ENCODE measurements around the gene REXO1.
A peak's percentile ranks its signal among the peaks of the same experiment; 100 is the strongest.

The REXO1 gene

DNA sequence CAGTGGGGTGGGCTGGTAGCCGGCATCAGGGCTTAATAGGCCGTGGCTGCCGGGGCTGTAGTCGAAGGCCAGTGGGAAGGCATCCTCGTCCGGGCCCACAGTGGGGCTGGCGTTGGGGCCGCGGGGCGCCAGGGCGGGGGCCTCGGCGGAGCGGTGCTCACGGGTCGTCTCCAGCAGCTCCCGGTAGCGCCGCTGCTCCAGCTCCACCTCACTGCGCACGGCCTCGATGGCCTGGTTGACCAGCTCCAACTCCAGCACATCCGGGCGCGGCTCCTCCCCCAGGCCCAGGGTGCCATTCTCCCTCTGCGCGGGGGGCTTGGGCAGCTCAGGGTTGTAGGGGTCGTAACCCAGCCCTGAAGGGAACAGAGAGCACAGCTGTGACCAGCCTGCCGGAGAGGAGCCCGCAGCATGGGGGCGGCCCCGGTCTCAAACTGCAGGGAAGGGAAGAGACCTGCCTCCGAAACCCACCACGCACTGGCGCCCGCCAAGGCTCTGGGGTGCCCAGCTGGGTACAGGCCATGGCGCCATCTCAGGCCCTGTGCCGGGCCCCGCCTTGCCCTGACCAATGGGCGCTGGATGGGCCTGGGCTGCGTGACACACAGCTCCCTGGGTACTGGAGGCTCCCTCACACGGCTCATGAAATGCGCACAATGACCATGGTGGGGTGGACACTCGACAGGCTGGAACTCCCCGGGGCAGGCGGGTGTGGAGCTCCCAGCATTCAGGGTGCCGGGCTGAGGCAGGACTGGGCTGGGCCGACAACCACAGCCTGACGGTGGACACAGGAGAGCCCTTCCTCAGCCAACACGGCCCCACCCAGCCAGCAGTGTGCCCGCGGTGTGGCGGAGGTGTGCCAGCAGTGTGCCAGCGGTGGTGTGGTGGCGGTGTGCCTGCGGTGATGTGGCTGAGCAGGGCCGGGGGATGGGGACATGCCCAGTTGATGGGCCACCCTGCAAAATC, 19.7 kb downstream of the REXO1 start:
- no peak for DNase-seq (ENCODE audit: low spot score)

DNA sequence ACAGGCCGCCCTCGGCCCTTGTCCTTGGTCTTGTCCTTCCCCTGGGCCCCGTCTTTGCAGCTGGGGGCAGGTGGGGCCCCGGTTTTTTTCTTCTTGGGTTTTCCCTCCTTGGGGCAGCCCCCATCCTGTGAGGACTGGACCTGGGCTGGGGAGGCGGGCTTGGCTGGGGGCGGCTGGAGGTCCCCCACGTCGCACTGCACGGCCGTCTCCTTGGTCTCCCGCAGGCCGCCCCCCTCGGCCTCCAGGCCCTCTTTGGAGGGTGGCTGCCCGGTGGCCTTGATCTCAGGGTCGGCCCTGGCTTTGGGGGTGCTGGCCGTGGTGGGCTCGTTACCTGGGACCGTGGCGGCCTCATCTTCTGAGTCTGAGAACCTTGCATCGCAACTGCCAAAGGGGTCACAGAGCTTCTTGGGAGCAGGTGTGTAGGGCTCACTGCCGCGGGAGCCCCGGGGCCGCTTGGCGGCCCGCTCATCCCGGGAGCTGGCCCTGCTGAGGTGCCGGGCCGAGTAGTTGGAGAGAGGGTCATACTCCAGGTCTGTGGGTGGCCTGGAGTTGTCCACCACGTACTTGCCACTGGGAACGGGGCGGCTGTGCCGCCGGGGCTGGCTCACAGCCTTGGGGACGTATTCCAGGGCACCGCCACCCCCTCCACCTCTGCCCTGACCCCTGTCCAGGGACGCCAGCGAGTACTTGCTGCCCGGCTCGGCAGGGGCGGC, 20.6 kb downstream of the REXO1 start:
- DNase-seq (ENCODE audit: low spot score), result no peak

DNA sequence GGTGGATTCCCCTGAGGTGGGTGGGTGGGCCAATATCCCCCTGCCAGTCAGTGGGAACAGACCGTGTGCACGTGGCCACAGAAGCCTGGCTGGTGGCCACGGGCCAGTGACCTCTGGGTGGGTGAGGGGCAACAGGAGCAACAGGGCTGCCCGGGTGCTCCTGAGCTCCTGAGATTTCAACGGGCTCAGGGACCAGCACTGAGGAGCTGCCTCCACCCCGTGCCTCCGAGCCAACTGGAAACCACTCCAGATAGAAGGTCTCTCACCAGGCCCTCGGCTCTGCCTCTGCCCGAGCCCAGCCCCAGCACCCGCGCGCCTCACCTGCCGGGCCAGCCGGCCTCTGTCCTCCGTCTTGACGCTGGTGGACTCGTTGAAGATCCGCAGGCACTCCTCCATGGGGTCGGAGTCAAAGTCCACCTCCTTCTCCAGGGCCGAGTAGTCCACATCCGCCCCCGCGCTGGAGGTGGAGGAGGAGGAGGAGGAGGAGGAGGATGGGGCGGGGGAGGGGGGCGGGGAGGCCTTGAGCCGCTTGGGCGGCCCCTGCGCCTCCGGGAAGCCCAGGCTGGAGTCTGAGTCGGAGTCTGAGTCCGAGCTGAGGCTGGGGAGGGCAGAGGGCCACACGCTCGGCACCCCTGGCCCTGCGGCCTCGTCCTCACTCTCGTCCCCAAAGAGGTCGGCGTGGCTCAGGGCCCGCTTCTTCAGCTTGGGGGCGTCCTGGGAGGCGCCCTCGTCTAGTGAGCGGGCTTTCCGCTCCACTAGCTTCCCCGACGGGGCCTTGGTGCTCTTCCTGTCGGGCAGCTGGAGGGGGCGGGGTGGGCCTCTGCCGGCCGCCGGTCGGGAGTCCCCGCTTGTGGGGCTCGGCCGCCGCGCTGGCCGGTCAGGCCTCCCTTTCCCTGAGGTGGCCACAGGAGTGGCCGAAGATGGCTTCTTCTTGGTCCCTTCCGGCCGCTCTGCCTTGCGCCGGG, 21.4 kb downstream of the REXO1 start:
- no peak for DNase-seq (ENCODE audit: low spot score)

DNA sequence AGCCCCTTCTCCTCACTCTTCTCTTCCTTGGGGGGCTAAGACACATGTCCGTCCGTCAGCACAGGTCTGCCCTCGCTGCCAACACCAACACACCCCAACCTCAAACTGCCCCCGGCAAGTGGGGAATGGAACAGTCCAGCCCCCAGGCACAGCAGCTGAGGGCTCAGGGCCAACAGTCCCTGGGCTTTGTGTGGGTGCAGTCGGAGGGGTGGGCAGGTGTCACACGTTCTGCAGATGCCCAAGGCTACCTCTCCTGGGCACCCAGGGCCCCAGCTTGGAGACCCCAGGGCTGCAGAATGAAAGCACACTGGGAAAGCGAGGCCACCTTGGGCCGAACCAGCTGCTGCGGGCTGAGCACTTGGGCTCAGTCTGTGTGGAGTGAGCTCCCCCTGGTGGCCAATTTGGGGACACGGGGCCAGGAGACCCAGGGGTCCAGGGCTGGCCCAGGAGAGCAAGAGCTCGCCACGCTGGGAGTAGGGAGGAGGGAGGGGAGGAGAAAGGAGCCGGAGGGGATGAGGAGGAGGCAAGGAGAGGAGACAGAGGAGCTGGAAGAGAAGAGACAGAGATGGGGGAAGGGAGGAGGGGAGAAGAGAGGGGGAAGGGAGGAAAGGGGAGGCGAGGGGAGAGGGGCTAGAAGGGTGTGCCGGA, 22.2 kb downstream of the REXO1 start:
- DNase-seq (ENCODE audit: low spot score), result peak; percentile 95

DNA sequence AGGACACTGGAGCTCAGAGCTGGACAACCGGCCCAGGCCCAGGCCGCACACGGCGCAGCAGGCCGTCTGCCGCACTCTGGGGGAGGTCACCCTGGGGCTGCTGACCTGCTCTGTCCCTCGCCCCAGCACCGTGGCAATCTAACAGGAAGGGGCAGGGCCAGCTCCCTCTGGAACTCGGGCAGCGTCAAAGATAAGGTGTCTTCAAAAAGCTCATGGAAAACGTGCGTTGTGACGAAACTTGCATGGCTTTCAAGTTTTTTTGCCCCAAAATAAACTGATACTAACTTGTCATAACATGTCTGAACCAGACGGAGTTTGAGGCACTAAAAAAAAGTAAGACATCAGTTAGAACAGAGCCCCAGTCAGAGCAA, 24.0 kb downstream of the REXO1 start:
- no peak for DNase-seq (ENCODE audit: low spot score)

DNA sequence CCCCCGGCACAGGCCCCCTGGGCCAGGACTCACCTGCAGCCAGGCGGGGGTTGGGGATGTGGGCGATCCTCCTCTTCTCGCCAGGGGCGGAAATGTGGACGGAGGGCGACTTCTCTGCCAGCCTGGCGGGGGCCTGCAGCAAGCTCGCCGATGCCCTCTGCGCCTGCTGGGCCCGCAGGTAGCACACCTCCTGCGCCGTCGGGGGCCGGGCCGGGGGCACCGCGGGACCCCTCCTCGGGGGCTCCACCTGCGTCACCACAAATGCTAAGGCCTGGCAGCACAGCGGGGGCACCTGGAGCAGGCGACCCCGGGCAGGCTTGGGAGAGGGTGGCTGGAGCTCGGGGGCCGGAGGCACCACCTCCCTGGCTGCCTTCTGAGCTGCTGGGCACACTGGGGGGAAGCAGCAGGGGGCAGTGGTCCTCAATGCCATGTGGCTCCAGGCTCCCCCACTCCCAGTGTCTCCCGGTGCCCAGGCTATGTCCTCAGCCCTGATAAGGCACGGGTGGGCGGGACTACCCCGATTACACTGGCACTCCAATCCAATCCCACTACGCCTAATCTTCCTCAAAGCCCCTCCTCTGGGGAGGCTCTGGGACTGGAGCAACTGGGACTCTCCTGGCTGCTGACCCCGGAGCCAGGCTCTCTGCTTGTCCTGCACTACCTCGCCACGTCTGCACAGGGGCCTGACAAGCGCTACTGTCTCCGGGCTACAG, 24.6 kb downstream of the REXO1 start:
- DNase-seq (ENCODE audit: low spot score), result no peak

DNA sequence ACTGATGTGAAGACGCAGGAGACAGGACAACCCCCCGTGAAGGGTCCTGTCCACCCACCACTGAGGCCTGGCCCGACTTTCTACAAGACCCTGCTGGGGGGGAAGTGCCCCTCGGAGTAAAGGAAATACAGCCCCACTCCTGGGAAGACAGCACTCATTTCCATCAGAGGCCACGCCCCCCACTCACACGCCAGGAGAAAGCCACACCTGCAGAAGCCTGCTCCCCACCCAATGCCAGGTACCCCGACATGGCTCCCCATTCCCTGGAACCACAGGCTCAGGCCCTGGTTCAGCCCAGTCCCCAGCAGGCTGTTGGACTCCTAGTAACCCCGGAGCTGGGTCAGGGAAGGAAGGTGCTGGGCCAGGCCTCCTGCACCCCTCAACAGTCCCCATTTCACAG, 25.3 kb downstream of the REXO1 start:
- DNase-seq (ENCODE audit: low spot score), result no peak

DNA sequence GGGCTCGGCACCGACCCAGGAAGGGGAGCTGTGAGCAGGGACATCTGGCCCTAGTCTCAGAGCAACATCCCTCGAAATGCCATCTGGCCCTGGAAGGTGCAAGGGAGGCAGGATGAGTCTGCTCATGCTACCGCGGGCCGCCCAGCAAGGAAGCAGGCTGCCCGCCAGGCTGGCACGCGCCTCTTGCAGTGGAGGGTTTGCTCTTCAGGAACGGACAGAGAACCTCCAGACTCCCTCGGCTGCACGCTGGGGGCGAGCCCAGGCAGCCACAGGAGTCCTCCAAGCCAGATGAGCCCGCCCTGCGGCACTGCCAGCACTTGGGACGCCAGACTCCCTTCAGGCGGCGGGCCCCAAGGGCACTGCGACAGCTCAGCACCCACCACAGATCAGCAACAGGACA, 26.1 kb downstream of the REXO1 start:
- DNase-seq (ENCODE audit: low spot score), result no peak

DNA sequence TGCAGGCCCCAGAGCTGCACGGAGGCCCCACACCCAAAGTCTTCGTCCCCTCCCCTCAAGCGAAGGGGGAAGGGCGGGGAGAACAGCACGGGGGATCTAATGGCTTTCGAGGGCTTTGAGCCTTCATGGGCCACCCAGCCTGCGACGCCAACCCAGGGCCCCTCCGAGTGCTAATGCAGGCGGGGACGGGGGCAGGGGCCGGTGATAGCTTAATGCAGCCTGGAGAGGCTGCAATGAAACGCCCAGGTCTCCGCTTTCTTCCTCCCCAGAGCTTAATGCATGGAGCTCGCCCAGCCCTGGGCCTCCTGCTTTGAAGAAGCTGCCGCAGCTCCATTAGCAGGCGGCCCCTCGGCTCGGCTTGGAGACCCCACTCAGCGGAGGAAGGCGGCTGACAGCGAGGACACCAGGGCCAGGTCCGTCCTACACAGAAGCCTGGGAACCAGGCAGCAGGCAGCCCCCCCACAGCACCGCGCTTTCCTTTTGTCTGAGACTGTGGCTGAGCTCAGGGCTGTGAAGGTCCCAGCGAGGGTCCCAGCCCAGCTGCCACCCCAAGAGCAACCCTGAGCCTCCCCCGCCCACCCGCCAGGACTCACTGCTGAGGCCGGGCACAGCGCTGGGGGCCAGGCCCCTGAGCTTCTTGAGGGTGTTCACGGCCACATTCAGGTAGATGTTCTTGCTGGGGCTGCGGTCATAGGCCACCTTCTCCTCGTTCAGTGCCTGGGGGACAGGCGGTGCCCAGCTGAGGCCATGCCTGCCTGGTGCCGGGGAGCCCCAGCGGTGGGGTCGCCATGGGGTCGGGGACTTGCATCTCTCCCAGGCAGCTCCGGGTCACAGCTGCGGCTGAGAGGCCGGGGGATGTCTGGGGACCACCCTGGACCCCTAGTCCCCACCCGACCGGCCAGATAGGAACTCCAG, 28.7 kb downstream of the REXO1 start:
- no peak for DNase-seq (ENCODE audit: low spot score)

DNA sequence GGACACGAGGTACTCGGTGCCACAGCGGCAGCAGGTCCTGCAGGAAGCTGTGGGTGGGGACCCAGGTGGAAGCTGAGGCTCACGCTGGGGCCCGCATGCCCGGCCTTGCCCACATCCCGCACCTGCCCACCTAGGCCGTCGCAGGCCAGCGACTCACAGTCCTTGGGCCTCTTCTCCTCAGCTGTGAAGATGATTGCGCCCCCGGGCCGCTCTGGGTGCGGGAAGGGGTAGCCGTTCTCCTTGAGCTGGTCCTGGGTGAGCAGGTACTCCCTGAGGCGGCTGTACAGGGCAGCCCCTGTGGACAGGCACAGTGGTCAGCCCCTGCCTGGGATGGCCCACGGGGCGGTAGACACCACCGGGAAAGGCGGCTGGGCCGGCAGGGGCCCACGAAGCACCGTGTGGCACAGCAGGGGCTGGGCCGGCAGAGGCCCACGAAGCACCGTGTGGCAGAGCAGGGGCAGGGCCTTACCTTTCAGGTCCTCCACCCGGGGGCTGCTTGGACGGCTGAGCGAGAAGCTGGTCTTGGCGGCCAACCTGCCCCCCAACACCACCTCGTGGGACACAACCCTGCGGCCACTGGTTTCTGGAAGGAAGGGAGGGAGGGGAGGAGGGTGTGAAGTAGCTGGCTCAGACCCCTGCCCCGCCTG, 29.6 kb downstream of the REXO1 start:
- no peak for DNase-seq (ENCODE audit: low spot score)

DNA sequence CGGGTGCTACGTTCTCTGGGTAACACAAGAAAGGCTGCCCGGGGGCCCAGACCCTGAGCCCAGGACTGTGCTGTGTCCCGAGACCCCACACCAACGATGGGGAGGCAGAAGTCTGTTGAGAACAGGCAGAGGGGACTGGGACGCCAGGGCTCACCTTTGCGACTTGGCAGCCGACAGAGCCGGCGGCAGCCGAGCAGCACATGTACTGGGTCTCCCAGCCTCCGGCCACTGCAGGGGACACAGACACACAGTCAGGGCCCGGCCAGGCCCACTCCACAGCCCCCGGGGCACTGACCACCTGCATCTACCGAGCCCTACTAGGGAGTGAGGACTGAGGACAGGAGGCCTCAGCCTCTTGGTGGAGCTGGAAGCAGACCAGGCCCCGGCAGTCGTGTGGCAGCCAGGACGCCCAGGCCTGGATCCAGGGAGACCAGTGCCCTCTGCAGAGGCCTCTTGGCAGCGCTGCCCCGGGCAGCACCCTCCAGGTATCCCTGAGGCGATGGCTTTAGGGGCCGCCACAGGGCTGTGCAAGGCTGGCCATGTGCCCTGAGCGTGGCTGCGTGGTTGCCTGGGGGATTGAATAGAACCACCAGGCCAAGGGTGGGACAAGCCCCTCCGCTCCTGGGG, 30.6 kb downstream of the REXO1 start:
- DNase-seq (ENCODE audit: low spot score), result no peak

DNA sequence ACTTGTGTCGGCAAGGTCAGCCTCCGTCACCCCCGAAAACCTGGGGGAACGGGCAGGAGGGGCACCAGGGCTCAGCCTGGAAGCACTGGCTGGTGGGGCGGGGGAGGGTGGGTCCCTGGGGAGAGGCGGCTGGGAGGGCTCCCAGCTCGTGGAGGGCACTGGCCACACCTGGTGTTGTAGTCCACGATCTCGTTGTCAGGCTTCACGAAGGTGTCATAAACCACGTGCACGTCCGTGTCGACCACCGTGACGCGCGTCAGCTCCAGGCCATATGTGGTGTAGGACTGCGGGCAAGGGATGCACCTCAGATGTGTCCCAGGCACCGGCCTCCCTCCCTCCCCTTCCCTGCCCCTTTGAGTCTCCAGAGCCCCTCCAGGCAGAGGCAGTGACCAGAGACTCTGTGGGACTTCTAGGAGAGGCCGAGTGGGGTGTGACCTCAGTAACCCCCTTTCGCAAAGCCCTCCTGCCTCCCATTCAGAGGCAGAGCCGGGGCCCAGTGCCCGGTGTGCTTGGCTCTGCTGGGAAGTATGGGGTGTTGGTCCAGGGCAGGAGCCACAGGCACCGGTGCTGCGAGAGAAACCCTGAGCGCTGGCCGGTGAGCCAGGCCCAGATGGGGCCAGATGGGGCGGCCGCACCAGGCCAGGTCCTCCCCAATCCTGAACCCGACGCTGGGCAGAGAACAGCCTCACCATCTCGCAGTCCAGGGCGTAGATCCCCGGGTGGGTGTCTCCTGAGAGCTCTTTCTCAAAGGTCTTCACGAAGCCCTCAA, 31.6 kb downstream of the REXO1 start:
- no peak for DNase-seq (ENCODE audit: low spot score)

DNA sequence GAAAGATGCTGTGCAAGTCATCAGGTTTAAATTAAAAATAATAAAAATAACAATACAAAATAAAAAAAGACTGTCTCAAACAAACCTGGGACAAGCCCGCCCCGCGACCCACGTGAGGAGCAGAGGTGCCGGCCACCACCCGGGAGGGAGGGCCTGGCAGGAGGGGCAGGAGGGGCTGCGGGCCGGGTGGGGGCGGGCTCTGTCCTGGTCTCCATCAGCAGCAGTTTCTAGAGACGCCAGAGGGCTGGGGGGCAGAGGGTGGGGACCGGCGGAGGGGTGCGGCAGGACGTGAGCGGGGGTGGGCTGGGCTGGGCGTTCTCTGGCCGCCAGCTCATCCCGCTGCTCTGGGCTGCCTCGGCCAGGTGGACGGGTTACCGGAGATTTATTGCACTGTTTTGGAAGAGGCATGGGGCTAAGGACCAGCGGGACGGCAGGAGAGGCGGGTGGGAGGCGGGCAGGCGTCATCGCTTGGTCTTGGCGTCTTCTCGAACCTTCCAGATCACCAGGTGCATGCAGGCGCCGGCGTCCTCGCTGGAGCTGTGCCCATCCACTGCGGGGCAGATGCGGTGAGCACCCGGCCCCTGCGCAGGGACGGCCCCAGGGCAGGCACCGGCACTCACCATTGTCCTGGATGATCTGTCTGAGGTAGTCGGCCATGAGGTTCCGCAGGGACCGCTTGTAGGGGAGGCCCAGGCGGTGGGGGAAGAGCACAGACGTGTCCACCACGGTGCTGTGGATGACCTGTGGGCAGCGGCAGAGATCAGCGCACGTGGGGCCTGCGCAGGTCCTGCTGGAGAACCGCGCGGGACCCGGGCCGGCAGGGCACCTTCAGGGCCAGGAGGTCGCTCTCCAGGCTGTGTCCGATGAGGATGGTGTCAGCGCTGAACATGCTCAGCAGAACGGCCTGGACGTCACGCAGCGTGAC, 32.4 kb downstream of the REXO1 start:
- DNase-seq (ENCODE audit: low spot score), result no peak

DNA sequence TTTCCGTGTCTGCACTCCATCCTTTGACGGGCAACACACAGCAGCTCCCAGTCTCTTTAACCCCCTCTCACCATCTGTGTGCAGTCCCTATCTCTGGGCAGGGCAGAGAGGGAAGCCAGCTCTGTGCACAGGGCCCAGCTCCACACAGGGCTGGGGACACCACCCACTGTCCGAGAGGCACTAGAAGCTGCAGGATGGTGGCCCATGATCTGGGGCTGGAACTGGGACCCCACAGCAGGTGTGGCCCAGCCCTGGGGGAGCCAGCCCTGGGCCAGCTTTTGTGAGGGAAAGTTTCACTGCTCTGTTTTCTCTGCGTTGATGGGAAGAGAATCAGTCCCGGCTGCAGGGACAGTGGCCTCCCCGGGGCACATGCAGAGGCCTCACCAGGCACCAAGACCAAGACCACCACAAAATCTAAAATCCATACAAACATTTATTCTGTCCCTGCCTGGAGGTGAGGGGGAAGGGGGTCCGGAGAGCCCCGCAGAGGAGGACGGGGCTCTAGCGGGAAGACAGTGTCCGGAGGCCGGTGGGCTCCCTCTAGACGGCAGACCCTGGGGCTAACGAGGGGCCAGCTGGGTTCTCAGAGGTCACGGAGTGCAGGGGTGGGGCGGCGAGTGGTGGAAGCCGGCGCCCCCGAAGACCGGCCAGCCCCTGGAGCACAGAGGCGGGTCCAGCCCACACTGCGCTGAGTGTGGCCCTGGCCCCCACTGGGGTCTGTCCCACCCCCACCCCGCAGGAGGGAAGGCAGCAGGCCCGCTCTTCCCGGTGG, 33.3 kb downstream of the REXO1 start:
- DNase-seq (ENCODE audit: low spot score), result no peak

DNA sequence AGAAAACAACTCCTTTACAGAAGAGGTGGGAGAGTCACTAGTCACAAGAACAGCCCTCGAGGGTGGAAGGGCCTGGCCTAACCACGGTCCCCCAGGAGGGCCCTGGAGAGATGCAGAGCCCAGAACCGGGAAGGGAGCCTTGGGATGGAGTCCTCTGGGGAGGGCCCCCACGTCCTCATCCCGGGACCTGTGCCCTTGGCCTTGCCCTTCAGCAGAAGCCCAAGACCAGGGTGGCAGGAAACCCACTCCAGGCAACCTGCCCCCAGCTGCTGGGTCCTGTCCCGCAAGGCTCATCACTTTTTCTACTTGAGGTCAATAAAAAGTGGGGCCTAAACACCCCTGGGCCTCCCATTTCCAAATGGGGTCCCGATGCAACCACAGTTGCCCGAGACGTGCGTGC, 33.9 kb downstream of the REXO1 start:
- no peak for DNase-seq (ENCODE audit: low spot score)
